ENCODE data around the gene BRD9. TPM values are rescaled to one million over a fixed set of nuclear protein-coding genes. Genes with fewer than 3 reads are reported as not detected.
"Not testable (repeated sequence)": the region's sequence is repeated elsewhere in the genome, so short reads cannot be mapped to it uniquely, and the experiment has no call there.

The BRD9 gene
- 29.2 TPM for polyA plus RNA-seq (2013, experiment 1 of 2; ENCODE audit: insufficient read length)
- 27.6 TPM for polyA plus RNA-seq (2013, experiment 2 of 2; ENCODE audit: insufficient read length)

- DNase-seq = peak; percentile 81
Measured at GRCh38 chr5:892394-893136, at the start of gene BRD9, which contains the start of gene TRIP13. Gene BRD9, minus strand, starts transcription at chr5:892801. Its CDS starts 144 bp downstream, at chr5:892657. Gene TRIP13, plus strand, starts transcription at chr5:892884. Its CDS starts 115 bp downstream, at chr5:892999.

- not testable (repeated sequence) for DNase-seq
Measured at GRCh38 chr5:940741-941140, 48.1 kb upstream of the BRD9 start.

- no peak for DNase-seq
Measured at GRCh38 chr5:939368-939767, 46.8 kb upstream of the BRD9 start.

GRCh38 chr5:937151-937924, 44.7 kb upstream of the BRD9 start:
- DNase-seq = no peak

- DNase-seq = no peak
Measured at GRCh38 chr5:936149-937144, 43.8 kb upstream of the BRD9 start.

GRCh38 chr5:935510-936084, 43.0 kb upstream of the BRD9 start:
- DNase-seq = no peak

- not testable (repeated sequence) for DNase-seq
Measured at GRCh38 chr5:934381-934967, 41.9 kb upstream of the BRD9 start.

- not testable (repeated sequence) for DNase-seq
Measured at GRCh38 chr5:933951-934350, 41.4 kb upstream of the BRD9 start.

- DNase-seq = no peak
Measured at GRCh38 chr5:933251-933861, 40.8 kb upstream of the BRD9 start.

- DNase-seq = no peak
Measured at GRCh38 chr5:932628-933250, 40.1 kb upstream of the BRD9 start.

- DNase-seq = no peak
Measured at GRCh38 chr5:932151-932627, 39.6 kb upstream of the BRD9 start.

GRCh38 chr5:931570-932145, 39.1 kb upstream of the BRD9 start:
- no peak for DNase-seq

GRCh38 chr5:930866-931265, 38.3 kb upstream of the BRD9 start:
- DNase-seq = no peak

- DNase-seq = no peak
Measured at GRCh38 chr5:929596-929995, 37.0 kb upstream of the BRD9 start.

GRCh38 chr5:929182-929581, 36.6 kb upstream of the BRD9 start:
- DNase-seq = not testable (repeated sequence)

GRCh38 chr5:927172-928015, 34.8 kb upstream of the BRD9 start:
- DNase-seq = no peak

- DNase-seq = peak; percentile 25
Measured at GRCh38 chr5:926417-927171, 34.0 kb upstream of the BRD9 start.

GRCh38 chr5:923281-923873, 30.8 kb upstream of the BRD9 start:
- peak; percentile 63 for DNase-seq
